Measurements from ENCODE around the gene DOCK7.
"Not testable (repeated sequence)": the region's sequence is repeated elsewhere in the genome, so short reads cannot be mapped to it uniquely, and the experiment has no call there.

The DOCK7 gene, protein sequence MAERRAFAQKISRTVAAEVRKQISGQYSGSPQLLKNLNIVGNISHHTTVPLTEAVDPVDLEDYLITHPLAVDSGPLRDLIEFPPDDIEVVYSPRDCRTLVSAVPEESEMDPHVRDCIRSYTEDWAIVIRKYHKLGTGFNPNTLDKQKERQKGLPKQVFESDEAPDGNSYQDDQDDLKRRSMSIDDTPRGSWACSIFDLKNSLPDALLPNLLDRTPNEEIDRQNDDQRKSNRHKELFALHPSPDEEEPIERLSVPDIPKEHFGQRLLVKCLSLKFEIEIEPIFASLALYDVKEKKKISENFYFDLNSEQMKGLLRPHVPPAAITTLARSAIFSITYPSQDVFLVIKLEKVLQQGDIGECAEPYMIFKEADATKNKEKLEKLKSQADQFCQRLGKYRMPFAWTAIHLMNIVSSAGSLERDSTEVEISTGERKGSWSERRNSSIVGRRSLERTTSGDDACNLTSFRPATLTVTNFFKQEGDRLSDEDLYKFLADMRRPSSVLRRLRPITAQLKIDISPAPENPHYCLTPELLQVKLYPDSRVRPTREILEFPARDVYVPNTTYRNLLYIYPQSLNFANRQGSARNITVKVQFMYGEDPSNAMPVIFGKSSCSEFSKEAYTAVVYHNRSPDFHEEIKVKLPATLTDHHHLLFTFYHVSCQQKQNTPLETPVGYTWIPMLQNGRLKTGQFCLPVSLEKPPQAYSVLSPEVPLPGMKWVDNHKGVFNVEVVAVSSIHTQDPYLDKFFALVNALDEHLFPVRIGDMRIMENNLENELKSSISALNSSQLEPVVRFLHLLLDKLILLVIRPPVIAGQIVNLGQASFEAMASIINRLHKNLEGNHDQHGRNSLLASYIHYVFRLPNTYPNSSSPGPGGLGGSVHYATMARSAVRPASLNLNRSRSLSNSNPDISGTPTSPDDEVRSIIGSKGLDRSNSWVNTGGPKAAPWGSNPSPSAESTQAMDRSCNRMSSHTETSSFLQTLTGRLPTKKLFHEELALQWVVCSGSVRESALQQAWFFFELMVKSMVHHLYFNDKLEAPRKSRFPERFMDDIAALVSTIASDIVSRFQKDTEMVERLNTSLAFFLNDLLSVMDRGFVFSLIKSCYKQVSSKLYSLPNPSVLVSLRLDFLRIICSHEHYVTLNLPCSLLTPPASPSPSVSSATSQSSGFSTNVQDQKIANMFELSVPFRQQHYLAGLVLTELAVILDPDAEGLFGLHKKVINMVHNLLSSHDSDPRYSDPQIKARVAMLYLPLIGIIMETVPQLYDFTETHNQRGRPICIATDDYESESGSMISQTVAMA (N-terminal part only)

DNA sequence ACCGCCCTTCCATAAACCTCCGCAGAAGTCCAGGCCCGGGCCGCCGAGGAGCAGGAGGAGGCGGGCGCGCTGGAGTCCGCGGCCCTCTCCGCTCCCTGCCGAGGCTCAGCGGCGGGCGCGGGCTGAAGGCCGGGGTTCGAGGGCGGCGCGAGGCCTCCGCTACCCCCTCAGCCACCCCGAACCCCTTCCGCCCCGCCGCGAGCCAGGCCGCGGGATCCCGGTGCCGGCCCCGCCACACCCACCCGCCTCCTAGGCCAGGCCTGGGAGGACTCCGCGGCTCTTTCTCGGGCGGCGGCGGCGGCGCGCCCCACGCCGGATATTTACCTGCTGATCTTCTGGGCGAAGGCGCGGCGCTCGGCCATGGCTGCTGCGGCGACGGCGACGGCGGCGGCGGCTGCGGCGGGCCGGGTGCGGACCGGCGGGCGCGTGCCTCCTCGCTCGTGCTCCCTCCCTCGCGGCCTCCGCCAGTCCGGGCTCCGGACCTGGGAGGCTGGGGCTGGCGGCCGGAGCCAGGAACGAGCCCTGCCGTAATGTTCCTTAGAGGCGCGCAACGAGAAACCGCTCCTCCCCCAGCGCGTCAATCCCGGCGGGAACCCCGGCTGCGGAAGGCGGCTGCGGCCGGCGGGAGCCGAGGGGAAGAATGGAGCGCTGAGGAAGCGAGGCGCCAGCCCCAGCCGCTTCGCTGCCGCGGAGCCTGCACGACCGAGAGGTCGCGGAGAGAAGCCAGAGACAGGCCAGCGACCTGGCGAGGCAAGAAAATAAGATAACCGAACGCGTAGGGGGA is at the start of gene DOCK7:
TSS of gene DOCK7 (minus strand) at position 484 of the 784 bp plus-strand sequence. CDS start at position 362, 122 bp downstream.
- DNase-seq, result peak; percentile 44

DNA sequence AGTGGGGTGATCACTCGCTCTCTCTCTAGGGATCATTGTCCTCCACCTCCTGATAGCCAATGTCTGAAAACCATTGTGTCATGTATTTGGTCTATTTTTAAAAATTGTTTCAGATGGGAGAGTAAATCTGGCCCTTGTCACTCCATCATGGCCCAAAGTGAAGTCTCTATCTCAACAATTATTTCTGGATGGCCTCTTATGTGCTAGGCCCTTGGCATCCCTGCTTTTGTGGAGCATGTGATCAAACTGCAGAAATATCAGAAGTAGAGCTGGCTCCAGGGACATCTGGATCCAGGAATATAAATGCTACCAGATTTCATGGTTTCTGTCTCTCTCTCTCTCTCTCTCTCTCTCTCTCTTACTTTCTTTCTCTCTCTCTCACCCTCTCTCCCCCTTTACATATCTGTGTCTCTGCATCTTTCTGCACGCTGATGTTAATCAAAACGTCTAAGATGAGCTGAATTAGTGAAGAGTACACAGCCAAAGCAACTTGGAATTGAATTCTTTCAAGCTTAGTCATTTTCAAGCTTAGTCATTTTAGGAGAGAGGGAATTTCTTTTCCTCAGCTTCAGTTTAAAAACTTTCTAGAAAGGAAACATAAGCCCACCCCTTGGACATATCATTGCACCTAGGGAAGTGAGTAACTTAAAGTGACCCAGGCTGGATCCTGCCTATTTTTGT is 47.4 kb upstream of the DOCK7 start:
- DNase-seq, result no peak

DNA sequence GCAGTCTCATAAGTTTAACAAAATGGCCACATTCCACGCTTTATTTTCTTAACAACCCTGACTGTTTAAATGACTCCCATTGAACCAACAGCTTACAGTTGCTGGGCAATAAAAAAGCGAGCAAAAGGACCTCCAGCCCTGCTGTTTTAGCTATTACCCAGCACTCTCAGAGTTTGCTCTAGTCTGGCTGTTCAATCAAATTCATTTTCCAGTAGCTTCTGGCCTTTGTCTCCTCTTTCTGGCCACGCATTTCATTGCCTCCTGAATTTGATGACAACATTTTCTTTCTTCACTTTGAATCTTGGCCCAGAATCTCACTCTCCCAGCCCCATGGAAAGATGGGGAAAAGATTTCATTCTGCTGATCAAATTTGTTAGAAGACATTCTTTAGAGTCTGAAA is 44.1 kb upstream of the DOCK7 start:
- DNase-seq, result no peak

DNA sequence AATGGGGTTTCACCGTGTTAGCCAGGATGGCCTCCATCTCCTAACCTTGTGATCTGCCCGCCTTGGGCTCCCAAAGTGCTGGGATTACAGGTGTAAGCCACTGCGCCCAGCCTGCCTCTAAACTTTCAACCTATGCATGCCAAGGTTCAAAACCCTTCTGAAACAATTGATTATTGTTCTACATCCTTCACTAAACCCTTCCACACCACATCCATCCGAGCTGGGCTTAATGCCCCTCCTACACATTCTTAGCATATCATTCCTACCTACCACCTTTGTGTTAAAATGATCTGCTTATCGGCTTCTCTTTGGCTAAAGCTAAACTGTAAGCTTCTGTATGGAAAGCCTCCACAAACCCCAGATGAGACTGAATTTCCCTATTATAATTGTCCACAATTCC is 40.8 kb upstream of the DOCK7 start:
- no peak for DNase-seq

DNA sequence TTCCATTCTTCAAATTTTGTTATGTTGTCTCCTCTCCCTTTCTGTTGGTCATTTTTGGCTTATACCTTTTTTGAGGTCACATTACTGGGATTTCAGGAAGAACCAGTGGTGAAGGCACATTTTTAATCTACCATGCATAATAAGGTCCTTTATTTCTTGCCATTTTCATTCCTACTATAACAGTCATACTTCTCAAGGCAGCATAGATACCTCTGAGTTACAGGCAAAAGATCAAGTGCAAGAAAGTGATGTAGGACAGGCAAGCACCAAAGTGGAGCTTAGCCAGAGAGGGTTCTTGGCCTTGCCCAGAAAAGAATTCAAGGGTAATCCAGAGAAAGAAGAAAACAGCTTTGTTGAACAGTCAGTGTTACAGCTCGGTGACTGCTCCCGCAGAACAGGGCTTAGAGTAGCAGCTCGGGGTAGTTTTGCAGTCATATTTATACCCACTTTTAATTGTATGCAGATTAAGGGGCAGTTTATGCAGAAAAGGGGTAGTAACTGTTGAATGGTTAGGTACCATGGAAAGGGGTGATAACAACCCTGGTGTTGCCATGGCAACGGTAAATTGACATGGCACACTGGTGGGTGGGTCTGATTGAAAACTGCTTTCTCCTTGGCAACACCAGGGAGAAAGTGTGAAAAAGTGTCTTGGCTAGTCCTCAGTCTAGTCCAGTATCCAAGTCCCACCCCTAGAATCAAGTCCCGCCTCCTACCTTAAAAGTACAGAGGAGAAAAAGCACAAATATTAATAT is 39.6 kb upstream of the DOCK7 start:
- DNase-seq, result no peak

DNA sequence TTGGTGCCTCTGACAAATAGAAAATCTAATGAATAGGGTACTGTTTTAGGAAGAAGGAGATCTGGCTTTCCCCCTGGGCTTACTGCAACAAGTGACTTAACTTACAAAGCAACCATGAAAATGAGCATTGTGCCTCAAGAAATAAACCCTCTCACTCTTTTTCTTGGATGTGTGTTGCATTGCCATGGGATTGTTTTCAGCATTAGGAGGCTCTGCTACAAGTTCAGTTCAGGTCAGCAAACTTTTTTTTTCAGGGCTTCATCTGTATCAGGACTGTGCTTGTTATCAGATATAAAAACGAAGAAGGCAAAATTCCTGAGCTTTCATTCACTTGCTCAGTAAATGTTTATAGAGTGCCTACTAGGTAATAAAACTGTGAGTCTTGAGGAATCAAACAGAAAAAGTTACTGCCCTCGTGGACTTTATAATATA is 37.8 kb upstream of the DOCK7 start:
- DNase-seq, result no peak

DNA sequence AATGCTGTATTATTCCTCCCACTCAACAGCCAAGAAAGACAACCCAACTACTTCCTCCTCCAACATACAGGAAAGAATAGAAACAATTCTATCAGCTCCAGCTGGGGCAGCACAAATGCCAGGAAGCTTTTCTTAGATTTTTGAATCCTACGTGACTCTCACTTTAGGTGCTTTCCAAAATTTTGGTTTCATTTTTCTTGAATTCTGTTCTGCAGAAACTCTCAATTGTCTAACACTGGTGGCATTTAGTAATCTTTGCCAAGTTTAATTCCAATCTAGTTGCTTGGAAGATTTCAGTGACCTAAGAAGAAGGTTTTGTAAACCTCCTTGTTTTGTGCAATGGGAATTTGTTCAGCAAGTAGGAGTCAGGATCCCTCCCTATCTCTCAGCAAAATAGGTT is 37.1 kb upstream of the DOCK7 start:
- no peak for DNase-seq

DNA sequence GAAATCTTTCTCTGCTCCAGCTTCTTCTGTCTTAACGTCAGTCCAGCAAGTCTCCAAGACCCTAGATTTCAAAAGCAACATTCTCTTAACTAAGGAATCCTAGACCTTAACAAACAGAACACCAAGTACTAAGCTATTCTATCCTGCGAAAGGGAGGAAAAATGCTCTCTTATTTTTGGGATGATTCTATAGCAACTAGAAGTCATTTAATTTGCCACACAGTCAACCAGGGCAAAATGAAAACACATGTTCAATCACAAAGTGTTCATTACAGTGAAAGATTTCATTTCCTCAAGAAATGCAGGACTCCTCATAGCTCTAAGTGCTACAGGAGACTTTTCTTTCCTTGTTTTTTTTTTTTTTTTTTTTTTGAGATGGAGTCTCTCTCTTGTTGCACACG is 36.2 kb upstream of the DOCK7 start:
- no peak for DNase-seq

DNA sequence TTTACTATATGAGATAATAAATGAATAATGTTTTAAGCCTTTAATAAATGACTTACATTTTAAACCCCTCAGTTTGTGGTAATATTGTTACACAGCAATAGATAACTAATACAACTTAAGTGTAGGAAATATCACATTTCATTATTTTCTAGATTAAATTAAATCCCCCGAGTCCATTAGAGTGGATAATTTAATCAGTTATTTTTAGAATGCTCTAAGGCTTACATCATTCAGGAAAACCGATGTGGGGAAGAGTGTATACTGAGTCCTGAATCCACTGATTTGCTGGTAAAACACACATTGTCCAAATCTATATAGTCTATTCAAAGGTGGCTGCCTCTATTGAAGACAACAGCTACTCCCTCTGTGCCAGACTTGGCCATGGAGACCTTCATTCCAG is 35.7 kb upstream of the DOCK7 start:
- DNase-seq, result no peak

DNA sequence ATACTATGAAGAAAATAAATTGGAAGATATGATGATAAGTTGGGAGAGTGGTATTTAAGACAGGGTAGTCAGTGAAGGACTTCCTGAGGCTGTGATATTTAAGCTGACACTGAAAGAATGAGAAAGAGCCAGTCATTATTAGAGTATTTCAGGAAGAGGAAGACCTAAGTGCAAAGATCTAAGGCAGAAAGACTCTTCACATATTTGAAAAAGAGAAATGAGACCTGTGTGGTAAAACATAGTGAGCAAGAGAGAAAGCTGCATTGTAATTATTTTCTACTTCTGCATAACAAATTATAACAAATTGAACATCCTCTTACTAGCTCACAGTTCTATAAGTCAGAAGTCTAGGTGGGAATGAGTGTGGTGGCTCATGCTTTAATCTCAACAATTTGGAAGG is 34.6 kb upstream of the DOCK7 start:
- DNase-seq, result no peak

DNA sequence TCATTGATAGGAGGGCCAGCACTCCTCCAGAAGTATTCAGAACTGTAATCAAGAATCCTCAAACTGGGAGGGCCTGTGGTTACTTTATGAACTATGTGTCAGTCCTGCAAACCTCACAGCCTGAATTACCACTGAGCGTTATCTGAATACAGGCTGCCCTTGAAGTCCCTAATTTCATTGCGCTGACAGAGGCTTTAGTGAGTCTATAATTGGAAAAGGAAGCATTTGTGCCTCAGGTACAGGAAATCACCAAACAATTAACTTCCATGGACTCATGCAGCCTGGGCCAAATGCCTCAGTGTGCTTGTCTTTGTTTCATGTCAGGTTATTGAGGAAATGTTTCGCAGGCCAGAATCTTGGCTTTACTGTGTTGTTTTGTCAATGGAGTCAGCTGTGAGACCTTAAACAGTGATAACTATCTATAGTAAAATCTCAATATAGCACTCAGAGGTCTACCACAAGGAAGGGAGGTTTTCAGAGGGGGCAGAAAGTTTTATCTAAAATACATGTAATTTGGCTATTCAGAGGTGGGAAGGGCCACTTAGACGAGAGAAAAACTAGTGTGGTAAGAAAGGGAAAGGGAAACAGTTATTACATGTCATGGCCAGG is 32.9 kb upstream of the DOCK7 start:
- no peak for DNase-seq

DNA sequence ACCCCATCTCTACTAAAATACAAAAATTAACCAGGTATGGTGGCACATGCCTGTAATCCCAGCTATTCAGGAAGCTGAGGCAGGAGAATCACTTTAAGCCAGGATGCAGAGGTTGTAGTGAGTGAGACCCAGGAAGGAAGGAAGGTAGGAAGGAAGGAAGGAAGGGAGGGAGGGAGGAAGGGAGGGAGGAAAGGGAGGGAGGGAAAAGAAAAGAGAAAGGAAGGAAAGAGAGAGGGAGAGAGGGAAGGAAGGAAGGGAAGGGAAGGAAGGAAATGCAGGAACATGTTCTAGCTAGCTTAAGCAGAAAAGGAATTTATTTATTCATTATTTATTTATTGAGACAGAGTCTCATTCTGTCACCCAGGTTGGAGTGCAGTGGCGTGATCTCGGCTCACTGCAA is 30.2 kb upstream of the DOCK7 start:
- DNase-seq, result not testable (repeated sequence)

DNA sequence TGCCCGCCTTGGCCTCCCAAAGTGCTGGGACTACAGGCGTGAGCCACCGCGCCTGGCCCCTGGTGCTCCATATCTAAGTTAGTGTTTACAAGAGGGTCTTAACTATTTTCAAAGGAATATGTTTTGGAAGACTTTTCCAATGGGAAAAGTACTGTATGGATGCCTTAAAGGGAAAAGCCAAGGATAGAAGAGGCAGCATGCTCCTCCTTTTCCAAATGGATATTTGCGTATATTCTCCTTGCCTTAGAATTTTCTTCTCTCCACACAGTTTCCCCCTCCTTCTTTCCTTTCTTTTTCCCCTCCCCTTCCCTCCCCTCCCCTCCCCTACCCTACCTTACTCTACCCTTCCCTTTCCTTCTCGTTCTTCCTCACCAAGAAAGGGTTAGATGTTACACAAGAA is 29.3 kb upstream of the DOCK7 start:
- no peak for DNase-seq

DNA sequence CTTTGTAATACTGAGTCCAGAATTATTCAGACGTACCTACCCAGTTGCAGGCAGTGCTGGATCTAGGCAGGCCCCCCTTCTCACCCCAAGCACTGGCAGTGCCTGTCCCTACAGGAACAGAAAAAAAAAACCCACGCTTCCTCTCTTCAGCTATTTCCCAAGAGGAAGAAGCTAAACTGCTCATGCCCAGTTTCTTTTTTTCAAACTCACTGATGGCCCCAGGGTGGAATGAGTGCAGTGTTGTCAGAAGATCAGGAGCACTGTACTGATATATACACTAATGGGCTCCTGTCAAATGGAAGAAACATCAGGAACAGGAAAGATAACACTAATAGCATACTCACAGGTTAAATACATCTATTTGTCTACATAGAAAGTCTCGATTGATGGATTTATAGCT is 28.2 kb upstream of the DOCK7 start:
- DNase-seq, result no peak

DNA sequence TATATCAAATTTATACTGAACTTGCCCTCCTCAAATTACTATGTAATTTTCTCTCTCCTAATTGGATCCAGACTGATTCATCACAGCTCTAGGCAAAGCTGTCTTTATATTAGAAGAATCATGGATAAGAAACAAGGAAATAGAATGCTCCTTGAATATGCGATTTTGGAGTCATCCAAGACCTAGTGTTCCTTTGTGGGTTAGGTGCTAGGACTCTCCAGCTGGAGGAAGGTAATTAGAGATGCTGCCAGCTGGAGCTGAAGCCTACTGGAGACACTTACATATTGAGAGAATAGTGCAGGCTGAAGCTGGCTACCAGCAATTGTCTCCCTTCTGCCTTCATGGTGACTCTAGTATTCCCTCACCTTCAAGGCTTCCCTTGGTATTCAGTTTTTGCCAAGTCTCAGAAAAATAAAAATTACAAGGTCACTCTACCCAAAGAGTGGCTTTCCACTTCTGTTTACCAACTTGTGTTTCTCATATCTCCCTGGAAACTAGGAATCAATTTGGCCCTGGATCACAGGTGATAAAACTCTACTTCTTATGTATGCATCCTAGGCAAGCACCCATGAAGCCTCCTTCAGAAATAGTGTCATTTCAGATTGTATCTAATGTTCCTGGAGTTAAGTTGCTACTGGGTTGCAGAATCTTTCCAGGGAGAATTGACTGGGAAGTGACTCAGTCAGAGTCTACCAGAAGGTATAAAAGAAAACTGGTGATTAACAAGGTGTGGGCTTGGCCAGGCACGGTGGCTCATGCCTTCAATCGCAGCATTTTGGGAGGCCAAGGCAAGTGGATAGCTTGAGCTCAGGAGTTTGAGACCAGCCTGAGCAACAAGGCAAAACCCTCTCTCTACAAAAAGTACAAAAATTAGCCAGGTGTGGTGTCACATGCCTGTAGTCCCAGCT is 24.4 kb upstream of the DOCK7 start:
- DNase-seq, result no peak

DNA sequence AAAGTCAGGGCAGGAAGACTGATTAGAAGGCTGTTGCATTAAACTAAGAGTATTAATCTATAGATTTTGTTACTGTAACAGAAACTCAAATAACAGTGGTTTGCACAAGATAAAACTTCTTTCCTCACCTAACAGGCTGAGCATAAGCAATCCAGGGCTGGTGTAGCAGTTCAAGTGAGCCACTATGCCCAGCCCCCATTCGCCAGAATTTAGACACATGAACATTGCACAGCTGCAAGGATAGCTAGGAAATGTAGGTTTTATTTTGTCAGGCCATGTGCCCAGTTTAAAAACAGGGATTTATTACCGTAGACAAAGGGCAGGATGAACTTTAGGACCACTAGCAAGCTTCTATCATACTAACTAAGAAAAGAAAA is 19.5 kb upstream of the DOCK7 start:
- DNase-seq, result no peak

DNA sequence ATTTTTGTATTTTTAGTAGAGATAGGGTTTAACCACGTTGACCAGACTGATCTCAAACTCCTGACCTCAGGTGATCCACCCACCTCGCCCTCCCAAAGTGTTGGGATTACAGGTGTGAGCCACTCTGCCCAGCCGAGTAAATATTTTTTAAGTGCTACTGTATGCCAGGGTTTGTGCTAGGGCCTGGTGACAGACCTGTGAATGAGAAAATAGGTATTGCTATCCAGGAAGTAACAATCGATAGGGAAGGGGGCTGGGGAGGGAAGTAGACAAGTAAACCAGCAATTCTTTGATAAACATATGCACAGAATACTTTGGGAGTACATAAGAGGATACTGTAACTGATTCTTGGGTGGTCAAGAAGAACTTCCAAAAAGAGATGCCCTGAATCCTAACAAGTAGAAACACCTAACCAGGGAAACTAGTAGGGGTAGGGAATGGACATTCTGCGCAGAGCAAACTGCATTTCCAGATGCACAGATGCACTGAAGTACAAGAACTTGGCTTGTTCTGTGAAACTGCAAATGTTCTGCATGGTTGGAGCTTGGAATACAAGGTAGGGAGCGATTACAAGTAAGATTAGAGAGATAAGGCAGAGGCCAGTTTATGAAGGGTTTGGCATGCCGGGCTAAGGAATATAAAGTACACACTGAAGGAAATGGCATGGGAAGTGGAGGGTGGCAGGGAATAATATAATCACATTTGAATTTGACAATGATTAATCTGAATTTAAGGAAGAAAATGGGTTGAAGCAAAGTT is 19.0 kb upstream of the DOCK7 start:
- no peak for DNase-seq

DNA sequence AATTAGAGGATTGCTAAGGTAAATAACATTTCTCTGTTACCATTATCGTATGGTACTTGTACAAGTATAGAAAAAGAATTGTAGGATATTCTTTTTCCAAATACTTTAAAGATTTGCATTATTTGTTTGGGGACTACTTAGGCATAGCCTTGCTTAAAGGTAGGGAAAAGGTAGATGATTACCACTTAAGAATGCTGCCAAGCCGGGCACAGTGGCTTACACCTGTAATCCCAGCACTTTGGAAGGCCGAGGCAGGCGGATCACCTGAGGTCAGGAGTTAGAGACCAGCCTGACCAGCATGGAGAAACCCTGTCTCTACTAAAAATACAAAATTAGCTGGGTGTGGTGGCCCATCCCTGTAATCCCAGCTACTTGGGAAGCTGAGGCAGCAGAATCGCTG is 10.0 kb upstream of the DOCK7 start:
- DNase-seq, result not testable (repeated sequence)

DNA sequence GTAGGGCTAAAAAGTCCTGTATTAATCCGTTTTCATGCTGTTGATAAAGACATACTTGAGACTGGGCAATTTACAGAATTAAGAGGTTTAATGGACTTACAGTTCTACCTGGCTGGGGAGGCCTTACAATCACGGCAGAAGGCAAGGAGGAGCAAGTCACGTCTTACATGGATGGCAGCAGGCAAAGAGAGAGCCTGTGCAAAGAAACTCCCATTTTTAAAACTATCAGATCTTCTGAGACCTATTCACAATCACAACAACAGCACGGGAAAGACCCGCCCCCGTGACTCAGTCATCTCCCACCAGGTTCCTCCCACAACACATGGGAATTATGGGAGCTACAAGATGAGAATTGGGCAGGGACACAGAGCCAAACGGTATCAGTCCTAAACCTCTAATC is 6.3 kb upstream of the DOCK7 start:
- not testable (repeated sequence) for DNase-seq
